Mesenchymal stem cell (in vitro differentiated cells and primary cell): Measurements from ENCODE around the gene RAD51B.
A peak's percentile ranks its signal among the peaks of the same experiment; 100 is the strongest.

Experiments
- DNase-seq: peaks from one replicate; pipeline ENCODE4 v3.0.0-alpha.2; 2013
- H2AFZ ChIP-seq: one replicate; pipeline ENCODE4 v1.6.1; 2013; ENCODE audit warnings: low read depth, mild to moderate bottlenecking, control low read depth, inconsistent platforms, low read length, moderate library complexity
- H2AK5ac ChIP-seq: 2 replicates; pipeline ENCODE4 v1.6.1; 2013; ENCODE audit warnings: low read length, moderate library complexity, mild to moderate bottlenecking, inconsistent platforms; ENCODE audit not compliant: severe bottlenecking
- H2BK120ac ChIP-seq: one replicate; pipeline ENCODE4 v1.6.1; 2013; ENCODE audit warnings: low read depth, mild to moderate bottlenecking, inconsistent platforms, low read length, moderate library complexity
- H2BK12ac ChIP-seq, 2 experiments: one replicate each; pipeline ENCODE4 v1.6.1; 2013; ENCODE audit warnings: inconsistent platforms in 2 of 2, low read length in 2 of 2, mild to moderate bottlenecking in 2 of 2, moderate library complexity in 2 of 2, control low read depth in 1 of 2
- H2BK15ac ChIP-seq: one replicate; pipeline ENCODE4 v1.6.1; 2013; ENCODE audit warnings: mild to moderate bottlenecking, low read depth, inconsistent platforms; ENCODE audit not compliant: poor library complexity, severe bottlenecking
- H2BK5ac ChIP-seq: 2 replicates; pipeline ENCODE4 v1.6.1; 2013; ENCODE audit warnings: low read depth, mild to moderate bottlenecking, low read length, control low read depth, inconsistent platforms; ENCODE audit not compliant: poor library complexity, severe bottlenecking
- H3K14ac ChIP-seq, 2 experiments: one replicate each; pipeline ENCODE4 v1.6.1; 2013; ENCODE audit warnings: inconsistent platforms in 2 of 2, low read length in 2 of 2, control low read depth in 1 of 2, mild to moderate bottlenecking in 1 of 2, moderate library complexity in 1 of 2
- H3K18ac ChIP-seq, 2 experiments: one replicate each; pipeline ENCODE4 v1.6.1; 2013; ENCODE audit warnings: inconsistent platforms in 2 of 2, low read length in 2 of 2, control low read depth in 1 of 2, low read depth in 1 of 2, mild to moderate bottlenecking in 1 of 2
- H3K23ac ChIP-seq, 2 experiments: one replicate each; pipeline ENCODE4 v1.6.1; 2013; ENCODE audit warnings: inconsistent platforms in 2 of 2, low read length in 2 of 2, mild to moderate bottlenecking in 2 of 2, moderate library complexity in 2 of 2, control low read depth in 1 of 2
- H3K27ac ChIP-seq: 2 replicates; pipeline ENCODE4 v1.5.1; 2013; ENCODE audit warnings: mild to moderate bottlenecking, moderate library complexity, low read length, control low read depth, inconsistent platforms; ENCODE audit not compliant: poor library complexity, severe bottlenecking
- H3K27me3 ChIP-seq, 2 experiments: 2 replicates each; pipeline versions ENCODE4 v1.6.1 to v1.7.0; 2013; ENCODE audit warnings: low read length in 2 of 2, mild to moderate bottlenecking in 2 of 2, moderate library complexity in 2 of 2, control low read depth in 1 of 2, inconsistent platforms in 1 of 2; ENCODE audit not compliant: control insufficient read depth in 1 of 2, insufficient read depth in 1 of 2
- H3K36me3 ChIP-seq, 2 experiments: 2 replicates each; pipeline versions ENCODE4 v1.6.1 to v1.7.0; 2013; ENCODE audit warnings: low read length in 2 of 2, control low read depth in 1 of 2, inconsistent platforms in 1 of 2, low read depth in 1 of 2, mild to moderate bottlenecking in 1 of 2; ENCODE audit not compliant: insufficient read depth in 2 of 2, control insufficient read depth in 1 of 2
- H3K4ac ChIP-seq, 2 experiments: one replicate each; pipeline ENCODE4 v1.6.1; 2013; ENCODE audit warnings: inconsistent platforms in 2 of 2, low read length in 2 of 2, mild to moderate bottlenecking in 2 of 2, moderate library complexity in 2 of 2, control low read depth in 1 of 2, low read depth in 1 of 2
- H3K4me1 ChIP-seq: 2 replicates; pipeline ENCODE4 v1.6.1; 2013; ENCODE audit warnings: low read depth, low read length, control low read depth; ENCODE audit not compliant: control insufficient read depth, insufficient read depth
- H3K4me2 ChIP-seq: 2 replicates; pipeline ENCODE4 v1.6.1; 2013; ENCODE audit warnings: low read length, mild to moderate bottlenecking, inconsistent platforms; ENCODE audit not compliant: poor library complexity, severe bottlenecking
- H3K4me3 ChIP-seq, 2 experiments: 2 replicates each; pipeline versions ENCODE4 v1.5.1 to v1.7.0; 2013; ENCODE audit warnings: low read length in 2 of 2, mild to moderate bottlenecking in 2 of 2, control low read depth in 1 of 2, low read depth in 1 of 2; ENCODE audit not compliant: insufficient read depth in 1 of 2
- H3K79me1 ChIP-seq: replicated peaks from 2 replicates; pipeline ENCODE4 v1.6.1; 2013; ENCODE audit warnings: mild to moderate bottlenecking, control low read depth, low read length, inconsistent platforms; ENCODE audit not compliant: poor library complexity, severe bottlenecking
- H3K9ac ChIP-seq: 2 replicates; pipeline ENCODE4 v1.7.0; 2013; ENCODE audit warnings: mild to moderate bottlenecking, low read length, moderate library complexity
- H3K9me3 ChIP-seq: 2 replicates; pipeline ENCODE4 v1.7.0; 2013; ENCODE audit warnings: mild to moderate bottlenecking, low read length; ENCODE audit not compliant: control insufficient read depth
- H4K8ac ChIP-seq: one replicate; pipeline ENCODE4 v1.6.1; 2013; ENCODE audit warnings: inconsistent platforms, mild to moderate bottlenecking, low read length, moderate library complexity
- H4K91ac ChIP-seq: one replicate; pipeline ENCODE4 v1.6.1; 2013; ENCODE audit warnings: mild to moderate bottlenecking, low read length, inconsistent platforms
- WGBS: methylation state at CpG from one replicate; pipeline ENCODE4 v1.1.7; 2013; ENCODE audit warnings: mixed read lengths; 5-methylcytosine and 5-hydroxymethylcytosine counted together

Gene RAD51B

DNA sequence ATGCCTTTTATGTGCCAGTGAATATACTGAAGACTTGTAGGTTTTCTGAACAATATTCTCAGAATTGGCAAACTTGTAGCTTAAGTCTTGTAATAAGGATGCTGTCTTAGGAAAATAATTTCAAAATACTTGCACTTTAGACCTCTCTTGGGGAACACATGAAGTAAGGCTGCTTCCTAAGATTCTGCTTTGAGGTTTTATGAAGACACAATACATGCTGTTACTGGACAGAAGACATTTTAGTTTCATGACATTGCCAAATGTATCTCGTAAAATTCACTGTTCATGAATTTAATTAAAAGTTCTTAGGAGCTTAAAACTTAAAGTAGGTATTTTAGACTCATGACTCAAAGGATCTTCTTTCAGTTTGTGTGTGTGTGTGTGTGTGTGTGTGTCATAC is 80.7 kb downstream of the RAD51B start:
- no peak overlapping the region for H2AFZ ChIP-seq
- no peak overlapping the region for H3K4me2 ChIP-seq
- H2BK15ac ChIP-seq = no peak overlapping the region
- H2BK5ac ChIP-seq = no peak overlapping the region
- no peak overlapping the region for H3K23ac ChIP-seq
- no peak overlapping the region for H3K27ac ChIP-seq
- H3K4me1 ChIP-seq = no peaks in the 10 kb centered on the region
- no peaks in the 10 kb centered on the region for H3K36me3 ChIP-seq
- H2AK5ac ChIP-seq = no peak overlapping the region
- H4K8ac ChIP-seq = no peak overlapping the region
- H3K14ac ChIP-seq = no peak overlapping the region
- H3K27me3 ChIP-seq = no peaks in the 10 kb centered on the region
- no peak overlapping the region for H2BK120ac ChIP-seq
- no peak for DNase-seq
- H3K4ac ChIP-seq = no peak overlapping the region
- H3K79me1 ChIP-seq = no peaks in the 10 kb centered on the region
- H4K91ac ChIP-seq = no peak overlapping the region
- H3K4me3 ChIP-seq = no peak overlapping the region
- H2BK12ac ChIP-seq = no peak overlapping the region
- no CpG with 5 or more reads among the region's 1 CpG for WGBS
- H3K9me3 ChIP-seq = peaks cover 3% of the 10 kb centered on the region
- H3K18ac ChIP-seq = no peak overlapping the region
- H3K9ac ChIP-seq = no peak overlapping the region

DNA sequence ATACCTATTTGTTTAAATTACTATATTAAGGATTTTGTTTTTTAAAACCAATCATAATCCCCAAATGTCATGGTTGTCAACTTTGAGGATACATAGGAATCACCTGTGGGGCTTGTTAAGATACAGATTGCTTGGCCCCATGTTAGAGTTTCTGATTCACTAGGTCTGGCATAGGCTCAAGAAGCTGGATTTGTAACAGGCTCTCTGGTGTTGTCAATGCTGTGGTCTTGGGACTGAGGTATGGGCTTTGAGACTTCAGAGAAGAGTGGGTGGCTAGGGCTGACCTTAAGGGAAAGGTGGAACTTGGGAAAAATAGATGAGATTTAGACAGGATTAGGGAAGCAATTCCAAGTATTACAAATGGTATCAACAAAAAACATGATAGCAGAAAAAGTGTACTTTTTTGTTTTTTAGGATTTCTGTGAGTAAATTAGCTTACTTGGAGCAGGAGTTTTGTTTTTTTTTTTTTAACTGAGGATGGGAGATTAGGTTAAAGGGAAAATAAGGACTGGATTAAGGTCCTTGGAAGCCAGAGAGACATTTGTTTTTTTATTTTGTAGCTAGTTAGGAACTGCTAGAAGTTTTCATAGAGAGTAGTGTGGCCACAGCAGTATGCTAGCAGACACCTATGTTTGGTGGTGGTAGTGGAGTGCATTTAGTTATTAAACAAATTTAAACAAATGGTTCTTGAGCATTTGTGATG is 88.6 kb downstream of the RAD51B start:
- DNase-seq = no peak
- Histone ChIP-seq H3K9me3 (no peaks in the 10 kb centered on the region), H2BK120ac (no peak overlapping the region), H3K36me3 (no peaks in the 10 kb centered on the region), H3K27ac (no peak overlapping the region), H3K18ac (no peak overlapping the region), H2BK5ac (peak overlapping the region; percentile 31), H2BK12ac (no peak overlapping the region), H3K4me3 (no peak overlapping the region), H3K4me2 (peak overlapping the region; percentile 9), H3K27me3 (no peaks in the 10 kb centered on the region), H4K8ac (no peak overlapping the region), H3K4ac (no peak overlapping the region), H3K79me1 (peaks cover 3% of the 10 kb centered on the region), H3K4me1 (no peaks in the 10 kb centered on the region), H2BK15ac (no peak overlapping the region), H3K14ac (no peak overlapping the region), H3K9ac (no peak overlapping the region), H2AK5ac (no peak overlapping the region), H2AFZ (peak overlapping the region; percentile 4), H3K23ac (no peak overlapping the region), H4K91ac (no peak overlapping the region)

DNA sequence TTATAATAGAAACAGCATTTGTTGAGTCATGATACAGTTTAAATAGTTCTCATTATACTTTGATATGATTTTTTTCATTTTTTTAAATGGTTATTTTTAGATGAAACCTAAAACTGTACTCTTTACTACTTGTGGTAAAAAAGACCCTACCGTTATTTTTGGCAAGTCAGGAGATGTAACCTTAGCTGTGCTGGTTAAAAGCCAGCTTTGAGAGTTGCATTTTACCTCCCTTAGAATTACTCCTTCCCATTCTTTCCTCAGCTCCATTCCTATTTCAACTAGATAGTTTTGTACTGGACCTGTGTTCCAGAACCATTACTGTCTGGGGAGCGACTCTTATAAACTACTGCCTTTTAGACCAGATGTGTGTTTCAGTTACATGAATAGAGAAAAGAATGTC is 92.0 kb downstream of the RAD51B start:
- Histone ChIP-seq H3K9me3 (no peaks in the 10 kb centered on the region), H3K9ac (no peak overlapping the region), H3K27ac (no peak overlapping the region), H3K23ac (no peak overlapping the region), H4K8ac (no peak overlapping the region), H2AFZ (no peak overlapping the region), H3K36me3 (no peaks in the 10 kb centered on the region), H2BK120ac (no peak overlapping the region), H3K14ac (no peak overlapping the region), H3K79me1 (peaks cover 3% of the 10 kb centered on the region), H3K4ac (no peak overlapping the region), H3K27me3 (no peaks in the 10 kb centered on the region), H3K18ac (no peak overlapping the region), H3K4me2 (no peak overlapping the region), H2BK5ac (no peak overlapping the region), H4K91ac (no peak overlapping the region), H2BK15ac (no peak overlapping the region), H2BK12ac (no peak overlapping the region), H2AK5ac (no peak overlapping the region), H3K4me3 (no peak overlapping the region), H3K4me1 (no peaks in the 10 kb centered on the region)
- WGBS = 100% methylated on average over 2 of the region's 2 CpGs
- DNase-seq = no peak

DNA sequence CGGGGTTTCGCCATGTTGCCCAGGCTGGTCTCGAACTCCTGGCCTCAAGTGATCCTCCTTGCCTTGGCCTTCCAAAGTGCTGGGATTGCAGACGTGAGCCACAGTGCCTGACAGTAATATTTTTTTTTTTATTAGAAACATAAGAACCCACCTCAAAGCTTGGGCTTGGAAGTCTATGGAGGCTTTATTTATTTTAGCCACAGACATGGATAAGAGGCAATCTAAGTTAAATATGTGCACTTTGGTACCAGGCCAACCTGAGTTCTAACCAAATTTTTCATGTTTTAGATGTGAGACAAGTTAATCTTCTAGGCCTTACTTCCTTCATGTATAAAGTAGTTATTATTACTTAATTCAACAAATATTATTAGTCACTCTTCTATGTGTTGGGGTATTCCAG is 96.9 kb downstream of the RAD51B start:
- Histone ChIP-seq H3K36me3 (no peaks in the 10 kb centered on the region), H2AFZ (no peak overlapping the region), H3K14ac (no peak overlapping the region), H2BK5ac (no peak overlapping the region), H3K18ac (no peak overlapping the region), H2BK15ac (no peak overlapping the region), H3K23ac (no peak overlapping the region), H3K27me3 (no peaks in the 10 kb centered on the region), H3K4ac (no peak overlapping the region), H3K4me1 (no peaks in the 10 kb centered on the region), H2AK5ac (no peak overlapping the region), H2BK12ac (no peak overlapping the region), H3K4me3 (no peak overlapping the region), H2BK120ac (no peak overlapping the region), H3K4me2 (no peak overlapping the region), H3K79me1 (no peaks in the 10 kb centered on the region), H3K9me3 (no peaks in the 10 kb centered on the region), H4K8ac (no peak overlapping the region), H3K9ac (no peak overlapping the region), H3K27ac (no peak overlapping the region), H4K91ac (no peak overlapping the region)
- DNase-seq = no peak
- 100% methylated on average over 3 of the region's 4 CpGs for WGBS
